Dermis microvascular lymphatic vessel endothelial cell (primary cell): ENCODE data around the gene PKM. TPM values are rescaled to one million over a fixed set of nuclear protein-coding genes. Genes with fewer than 3 reads are reported as not detected.
"Not testable (repeated sequence)": the region's sequence is repeated elsewhere in the genome, so short reads cannot be mapped to it uniquely, and the experiment has no call there.

Experiments used
- DNase-seq, 2 donors: peaks; one replicate each; pipeline versions ENCODE4 v3.0.0 to v3.0.0-alpha.2; 2010; ENCODE audit warnings: low read depth in 2 of 2
- total RNA-seq: library from RNA; depleted of rRNA; stranded (reverse); fragments of >200 nt; gene quantifications from 2 replicates; pipeline ENCODE4 v1.2.1, GENCODE V29; 2014

PKM gene
- 682 and 1,022 TPM in 2 replicates for total RNA-seq

- peak; percentile 94 to 95 for DNase-seq
Measured at GRCh38 chr15:72231066-72231832, at the start of gene PKM. PKM (minus strand) TSS chr15:72231190; CDS start chr15:72219097, 12,093 bp downstream.

DNA sequence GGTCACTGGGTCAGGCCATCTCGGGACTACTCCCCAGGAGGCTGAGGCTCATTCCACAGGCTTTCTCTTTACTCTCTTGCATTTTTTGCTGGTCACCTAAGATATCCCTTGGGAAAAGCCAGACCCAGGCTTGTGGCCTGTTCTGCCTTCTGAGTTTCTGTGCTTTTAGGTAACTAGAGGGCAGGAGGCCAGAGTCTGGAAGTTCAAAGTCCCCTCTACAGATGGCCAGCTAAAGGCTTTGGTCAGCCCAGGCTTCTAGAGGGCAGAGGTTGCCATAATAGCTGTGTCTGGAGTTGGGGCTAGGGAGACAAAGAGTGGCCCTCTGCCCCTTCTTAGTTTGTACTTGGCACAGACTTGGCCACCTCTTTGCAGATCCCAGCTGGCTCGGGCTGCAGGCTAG lies 49.8 kb upstream of the PKM start:
- DNase-seq, result no peak

GRCh38 chr15:72278737-72279136 lies 47.7 kb upstream of the PKM start:
- no peak for DNase-seq

DNA sequence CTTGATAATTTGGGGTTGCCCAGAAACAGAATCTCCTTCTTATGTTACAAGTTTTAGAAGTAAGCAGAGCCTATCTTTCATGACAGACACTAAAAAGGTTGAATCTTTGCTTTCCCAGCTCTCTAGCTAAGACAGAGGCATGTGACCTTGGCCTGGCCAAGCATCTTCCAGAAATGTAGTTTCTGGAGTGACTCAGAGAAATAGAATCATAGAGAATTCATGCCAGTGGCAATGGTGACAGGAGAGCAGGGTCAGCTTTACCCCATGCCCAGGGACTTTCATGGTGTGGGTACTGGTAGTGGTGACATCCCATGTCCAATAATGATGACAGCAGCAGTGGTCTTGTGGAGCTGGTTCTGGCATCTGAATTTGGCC lies 45.3 kb upstream of the PKM start:
- no peak for DNase-seq

DNA sequence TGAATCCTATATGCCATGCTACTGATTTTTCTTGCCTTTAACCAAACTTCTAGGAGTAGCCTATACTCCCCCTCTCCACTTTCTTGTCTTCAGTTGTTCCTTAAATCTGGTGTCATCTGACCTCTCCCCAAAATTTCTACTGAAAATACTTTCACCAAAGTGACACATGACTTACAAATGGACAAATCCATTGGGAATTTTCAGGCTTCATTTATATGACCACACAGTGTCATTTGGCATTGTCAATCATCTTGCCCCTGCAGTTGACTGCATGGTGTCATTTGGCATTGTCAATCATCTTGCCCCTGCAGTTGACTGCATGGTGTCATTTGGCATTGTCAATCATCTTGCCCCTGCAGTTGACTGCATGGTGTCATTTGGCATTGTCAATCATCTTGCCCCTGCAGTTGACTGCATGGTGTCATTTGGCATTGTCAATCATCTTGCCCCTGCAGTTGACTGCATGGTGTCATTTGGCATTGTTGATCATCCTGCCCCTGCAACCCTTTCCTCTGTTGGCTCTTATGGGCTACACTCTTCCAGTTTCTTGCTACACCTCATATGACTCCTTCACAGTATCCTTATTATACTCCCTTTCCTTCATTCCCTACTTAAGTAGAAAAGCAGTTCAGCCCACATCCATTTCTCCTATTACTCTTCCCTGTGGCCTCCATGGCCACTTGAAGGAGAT lies 44.8 kb upstream of the PKM start:
- not testable (repeated sequence) for DNase-seq

DNA sequence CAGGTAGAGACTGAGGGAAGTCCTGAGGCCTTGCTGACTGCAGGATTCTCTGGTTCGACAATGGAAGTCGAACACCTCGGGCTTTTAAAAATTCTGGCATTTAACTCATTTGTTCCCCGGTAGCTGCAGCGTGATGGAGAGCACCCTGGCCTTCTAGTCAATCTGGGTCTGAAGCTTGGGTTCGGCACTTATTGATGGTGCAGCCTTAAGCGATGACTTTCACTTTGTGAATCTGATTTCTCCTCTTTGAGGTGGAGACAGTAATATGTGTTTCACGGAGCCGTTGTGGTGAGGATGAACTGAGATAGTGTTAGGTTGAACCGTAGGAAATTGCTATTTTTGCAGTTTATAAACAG lies 42.0 kb upstream of the PKM start:
- no peak for DNase-seq

GRCh38 chr15:72272213-72272996 lies 41.4 kb upstream of the PKM start, which contains the start of gene PARP6:
PARP6 (minus strand) TSS chr15:72272554; CDS start chr15:72267477, 5,077 bp downstream.
- peak; percentile 92 to 98 for DNase-seq

DNA sequence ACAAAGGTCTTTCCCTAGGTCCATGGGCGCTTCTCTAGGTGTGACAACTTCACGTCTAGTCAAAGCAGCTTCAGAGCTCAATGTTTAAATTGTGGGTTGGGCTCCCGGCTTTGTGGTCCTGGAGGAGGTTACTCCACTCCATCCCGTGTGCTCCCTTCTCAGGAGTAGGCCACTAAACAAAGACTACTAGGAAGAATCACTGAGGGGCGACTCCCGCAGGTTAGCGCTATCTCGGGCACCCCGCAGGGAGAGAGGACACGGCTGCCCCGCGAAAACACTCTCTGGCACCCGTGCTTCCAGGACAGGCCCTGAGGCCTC lies 40.9 kb upstream of the PKM start:
- peak in 1 of 2 donors; percentile 9 for DNase-seq

DNA sequence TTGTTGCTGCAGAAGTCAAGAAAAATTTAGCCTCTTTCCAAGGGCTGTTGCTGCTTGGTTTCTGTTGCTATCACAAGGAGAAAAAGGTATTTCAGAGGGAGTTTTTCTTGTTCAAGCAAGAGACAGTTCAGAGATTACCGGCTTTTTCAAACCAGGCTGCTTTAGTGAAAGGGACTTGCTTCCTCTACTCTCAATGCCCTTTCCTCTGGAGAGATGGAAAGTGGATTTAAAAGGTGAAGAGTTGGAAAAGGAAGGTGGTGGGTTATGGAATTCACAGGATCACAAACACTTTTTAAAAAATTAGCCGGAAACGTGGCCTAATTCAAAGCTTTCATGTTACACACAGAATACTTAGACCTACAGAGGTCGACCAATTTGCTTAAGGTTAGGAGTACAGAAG lies 40.2 kb upstream of the PKM start:
- no peak for DNase-seq

- no peak for DNase-seq
Measured at GRCh38 chr15:72269739-72270138, 38.7 kb upstream of the PKM start.

DNA sequence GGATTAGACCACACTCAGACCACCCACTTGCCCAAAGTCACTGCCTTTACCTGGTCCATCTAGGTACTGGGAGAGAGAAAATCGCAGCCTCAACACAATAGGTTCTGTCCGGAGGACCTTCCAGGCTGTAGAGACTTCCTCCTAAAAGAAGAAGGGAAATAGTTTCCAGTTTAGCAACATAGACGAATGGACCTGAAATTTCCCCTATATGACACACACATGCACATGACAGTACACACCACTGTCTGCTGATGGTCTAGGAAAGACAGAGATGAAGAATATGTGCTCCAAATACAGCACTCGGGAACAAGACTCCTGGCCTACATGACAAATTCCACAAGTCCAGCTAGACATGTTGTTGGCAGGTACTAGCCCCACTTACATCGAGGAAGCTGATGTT lies 34.0 kb upstream of the PKM start:
- no peak for DNase-seq

DNA sequence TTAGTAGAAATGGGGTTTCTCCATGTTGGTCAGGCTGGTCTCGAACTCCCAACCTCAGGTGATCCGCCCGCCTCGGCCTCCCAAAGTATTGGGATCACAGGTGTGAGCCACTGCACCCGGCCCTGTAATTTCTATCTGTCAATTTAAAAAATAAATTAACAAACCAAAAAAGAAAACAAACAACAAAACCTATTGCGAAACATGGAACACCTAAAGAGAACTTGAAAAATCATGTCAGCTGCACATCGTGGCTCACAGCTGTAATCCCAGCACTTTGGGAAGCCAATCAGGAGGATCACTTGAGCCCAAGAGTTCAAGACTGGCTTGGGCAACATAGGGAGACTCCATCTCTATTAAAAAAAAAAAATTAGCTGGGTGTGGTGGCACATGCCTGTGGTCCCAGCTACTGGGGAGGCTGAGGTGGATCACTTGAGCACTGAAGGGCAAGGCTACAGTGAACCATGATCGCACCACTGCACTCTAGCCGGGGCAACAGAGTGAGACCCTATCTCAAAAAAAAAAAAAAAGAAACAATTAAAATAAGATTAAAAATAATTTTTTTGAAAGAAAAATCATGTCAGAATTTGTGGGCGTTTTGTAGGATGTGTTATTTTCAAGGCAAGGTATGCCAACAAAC lies 21.8 kb upstream of the PKM start:
- no peak for DNase-seq

- no peak for DNase-seq
Measured at GRCh38 chr15:72249142-72249810, 18.3 kb upstream of the PKM start.

- DNase-seq, result no peak
Measured at GRCh38 chr15:72248514-72248913, 17.5 kb upstream of the PKM start.

- DNase-seq, result no peak
Measured at GRCh38 chr15:72242775-72243370, 11.9 kb upstream of the PKM start.

GRCh38 chr15:72239652-72240051 lies 8.7 kb upstream of the PKM start:
- no peak for DNase-seq

DNA sequence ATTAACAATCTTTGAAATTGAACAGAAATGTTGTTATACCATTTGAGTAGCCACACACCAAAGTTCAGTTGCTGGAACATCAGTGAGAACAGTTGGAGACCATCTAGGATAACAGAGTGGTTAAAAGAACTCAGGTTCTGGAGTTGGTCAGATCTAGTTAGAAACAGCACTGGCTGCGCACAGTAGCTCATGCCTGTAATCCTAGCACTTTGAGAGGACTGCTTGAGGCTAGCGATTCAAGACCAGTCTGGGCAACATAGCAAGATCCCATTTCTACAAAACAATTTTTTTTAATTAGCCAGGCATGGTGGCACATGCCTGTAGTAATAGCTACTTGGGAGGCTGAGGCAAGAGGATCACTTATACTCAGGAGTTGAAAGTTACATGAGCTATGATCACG lies 7.6 kb upstream of the PKM start:
- DNase-seq, result no peak

DNA sequence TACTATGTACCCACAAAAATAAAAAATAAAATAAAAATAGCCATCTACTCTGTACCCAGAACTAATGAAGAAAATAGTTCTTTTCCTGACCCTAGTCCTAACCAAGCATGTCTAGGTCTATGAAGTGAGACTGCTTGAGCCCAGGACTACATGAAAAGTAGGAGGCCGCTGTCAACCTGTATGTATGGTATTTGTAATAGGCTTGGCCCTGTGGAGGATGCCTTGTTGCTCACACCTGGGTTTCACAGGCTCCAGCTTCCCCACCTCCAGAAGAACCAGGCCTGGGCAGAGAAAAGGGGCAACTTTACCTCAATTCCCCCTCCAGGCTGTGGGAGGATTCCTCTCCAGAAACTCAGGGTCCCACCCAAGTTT lies 6.8 kb upstream of the PKM start:
- no peak for DNase-seq

- peak in 1 of 2 donors; percentile 90 for DNase-seq
Measured at GRCh38 chr15:72237029-72237852, 6.3 kb upstream of the PKM start.

- no peak for DNase-seq
Measured at GRCh38 chr15:72236381-72237003, 5.5 kb upstream of the PKM start.
